Stimulated activated naive CD8-positive, alpha-beta T cell treated with anti-CD3 and anti-CD28 coated beads, Interleukin-15, amount 100 ng/mL, for 72 hours (primary cell): ENCODE results near the gene CDC14B.
"Not testable (repeated sequence)": the region's sequence is repeated elsewhere in the genome, so short reads cannot be mapped to it uniquely, and the experiment has no call there.

Experiments used
- ATAC-seq: fragments of 150-1000 bp; cut with Tn5 transposase; 2 replicates; pipeline ENCODE4 v1.10.0; 2021; ENCODE audit warnings: mild to moderate bottlenecking, moderate library complexity
- DNase-seq, 2 donors: peaks; one replicate each; pipeline ENCODE4 v3.0.0; 2021 to 2022
- H3K27ac Mint-ChIP-seq, 2 donors: one replicate each; pipeline ENCODE4 v1.8.0; 2022; ENCODE audit warnings: mild to moderate bottlenecking in 2 of 2, mixed read lengths in 2 of 2, moderate library complexity in 2 of 2
- H3K27me3 Mint-ChIP-seq: one replicate; pipeline ENCODE4 v1.8.0; 2022; ENCODE audit warnings: mixed read lengths
- H3K4me1 Mint-ChIP-seq: one replicate; pipeline ENCODE4 v1.8.0; 2022; ENCODE audit warnings: mild to moderate bottlenecking, mixed read lengths
- H3K4me3 Mint-ChIP-seq, 2 donors: one replicate each; pipeline ENCODE4 v1.8.0; 2022; ENCODE audit warnings: mild to moderate bottlenecking in 2 of 2, mixed read lengths in 2 of 2, moderate library complexity in 1 of 2
- H3K9me3 Mint-ChIP-seq, 2 donors: one replicate each; pipeline ENCODE4 v1.8.0; 2022; ENCODE audit warnings: mixed read lengths in 2 of 2

CDC14B gene

DNA sequence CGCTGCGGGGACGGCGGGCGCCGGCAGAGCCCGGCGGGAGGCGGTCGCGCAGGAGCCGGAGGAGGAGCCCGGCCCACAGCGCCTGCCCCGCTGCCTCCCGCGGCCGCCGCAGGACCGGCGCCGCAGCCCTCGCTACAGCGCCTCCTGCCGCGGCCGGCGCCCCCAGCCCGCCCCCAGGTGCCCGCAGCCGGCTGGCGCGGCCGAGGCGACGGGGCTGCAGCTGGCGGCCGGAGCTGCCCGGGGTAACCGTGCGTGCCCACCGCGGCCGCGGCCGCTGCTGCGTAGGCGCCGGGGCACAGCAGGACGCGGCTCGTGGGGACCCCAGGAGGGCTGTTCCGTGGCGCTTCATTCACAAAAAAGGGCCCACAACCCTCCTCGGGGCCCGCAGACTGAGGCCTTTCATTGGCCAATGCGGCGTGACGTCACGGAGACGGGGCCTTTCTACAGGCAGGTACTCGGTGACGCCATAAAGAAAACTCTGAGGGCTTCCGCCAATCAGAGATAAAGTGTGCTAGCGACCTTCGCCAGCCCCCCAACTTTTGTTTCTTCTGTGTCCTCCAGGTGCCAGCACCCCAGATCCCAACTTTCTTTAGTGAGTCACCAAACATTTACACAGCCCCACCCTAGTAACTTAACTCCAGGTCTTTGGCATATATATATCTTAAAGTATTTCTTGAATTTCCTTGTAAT, at the start of gene CDC14B:
Gene CDC14B, minus strand, starts transcription at position 353 of the 690 bp plus-strand sequence. CDS start 465 bp downstream, outside the sequence.
- H3K27me3 Mint-ChIP-seq, result peaks cover 70% of the 10 kb centered on the region
- H3K27ac Mint-ChIP-seq, result peak within 1 kb of the TSS in 1 of 2 donors; percentile 27
- peaks cover 20% of the 10 kb centered on the region for H3K4me1 Mint-ChIP-seq

GRCh38 chr9:96668868-96669534, 49.4 kb upstream of the CDC14B start:
- no peak for DNase-seq
- H3K4me3 Mint-ChIP-seq, result no peak overlapping the region
- no peaks in the 10 kb centered on the region for H3K9me3 Mint-ChIP-seq
- peaks cover 9% of the 10 kb centered on the region for H3K27me3 Mint-ChIP-seq
- H3K27ac Mint-ChIP-seq, result no peak overlapping the region
- peaks cover 7% of the 10 kb centered on the region for H3K4me1 Mint-ChIP-seq
- no peak for ATAC-seq

More for the DNA sequence above, at the start of gene CDC14B:
- DNase-seq, result peak; percentile 67 to 84
- peak within 1 kb of the TSS; percentile 74 to 83 for H3K4me3 Mint-ChIP-seq
- peak; percentile 88 for ATAC-seq
- no peaks in the 10 kb centered on the region for H3K9me3 Mint-ChIP-seq

- no peak overlapping the region for H3K27ac Mint-ChIP-seq
- H3K9me3 Mint-ChIP-seq, result no peaks in the 10 kb centered on the region
- H3K27me3 Mint-ChIP-seq, result peaks cover 9% of the 10 kb centered on the region
- peaks cover 7% of the 10 kb centered on the region for H3K4me1 Mint-ChIP-seq
- no peak for DNase-seq
- no peak for ATAC-seq
- no peak overlapping the region for H3K4me3 Mint-ChIP-seq
Measured at GRCh38 chr9:96667363-96667728, 47.7 kb upstream of the CDC14B start.

- not testable (repeated sequence) for H3K9me3 Mint-ChIP-seq
- DNase-seq, result peak; percentile 20 to 36
Measured at GRCh38 chr9:96666653-96667362, 47.2 kb upstream of the CDC14B start.

DNA sequence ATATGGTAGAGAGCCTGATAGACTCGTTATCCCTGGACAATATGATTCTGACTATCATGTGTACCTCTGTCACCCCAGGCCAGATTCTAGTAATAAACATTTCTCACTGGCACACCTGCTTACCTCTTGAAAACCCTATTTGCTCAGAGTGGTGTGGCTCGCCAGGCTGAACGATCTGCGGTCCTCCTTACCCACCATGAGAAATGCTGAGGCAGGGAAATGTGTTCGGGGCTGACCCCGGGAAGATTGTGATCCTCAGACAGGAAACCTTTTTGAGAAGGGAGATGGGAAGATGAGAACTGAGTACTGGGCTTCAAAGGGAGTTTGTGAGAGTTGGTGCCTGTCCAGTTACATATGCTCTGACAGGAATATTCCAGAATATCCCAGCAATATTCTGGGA, 46.1 kb upstream of the CDC14B start:
- Mint-ChIP-seq H3K27me3 (peaks cover 9% of the 10 kb centered on the region), H3K9me3 (no peaks in the 10 kb centered on the region), H3K27ac (peak overlapping the region in 1 of 2 donors; percentile 61), H3K4me1 (peaks cover 7% of the 10 kb centered on the region), H3K4me3 (no peak overlapping the region)
- no peak for ATAC-seq
- no peak for DNase-seq

More at GRCh38 chr9:96666653-96667362, 47.2 kb upstream of the CDC14B start:
- H3K27ac Mint-ChIP-seq, H3K27me3 Mint-ChIP-seq, H3K4me3 Mint-ChIP-seq, H3K4me1 Mint-ChIP-seq: not testable (repeated sequence)
- ATAC-seq, result peak; percentile 76

DNA sequence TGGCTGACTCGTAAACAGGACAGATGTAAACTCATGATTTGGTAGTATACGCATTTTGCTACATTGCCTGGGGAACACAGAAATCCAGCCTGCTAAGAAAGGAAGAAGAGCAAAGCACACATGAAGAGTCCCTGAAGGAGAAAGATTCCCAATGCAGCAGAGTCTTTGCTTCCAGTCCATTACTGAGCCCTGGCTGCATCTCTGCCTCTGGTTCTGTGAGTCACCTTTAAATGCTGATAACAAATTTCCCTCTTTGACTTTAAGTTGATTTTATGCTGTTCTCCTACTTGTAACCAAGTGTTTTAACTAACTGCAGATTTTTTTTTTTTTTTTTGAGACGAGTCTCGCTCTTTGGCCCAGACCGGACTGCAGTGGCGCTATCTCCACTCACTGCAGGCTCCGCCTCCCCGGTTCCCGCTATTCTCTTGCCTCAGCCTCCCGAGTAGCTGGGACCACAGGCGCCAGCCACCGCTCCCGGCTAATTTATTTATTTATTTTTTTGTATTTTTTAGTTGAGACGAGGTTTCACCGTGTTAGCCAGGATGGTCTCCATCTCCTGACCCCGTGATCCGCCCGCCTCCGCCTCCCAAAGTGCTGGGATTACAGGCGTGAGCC, 44.0 kb upstream of the CDC14B start:
- DNase-seq (no peak), ATAC-seq (no peak)
- Mint-ChIP-seq H3K4me1 (peaks cover 7% of the 10 kb centered on the region), H3K4me3 (no peak overlapping the region), H3K27me3 (peaks cover 9% of the 10 kb centered on the region), H3K27ac (no peak overlapping the region), H3K9me3 (no peaks in the 10 kb centered on the region)

DNA sequence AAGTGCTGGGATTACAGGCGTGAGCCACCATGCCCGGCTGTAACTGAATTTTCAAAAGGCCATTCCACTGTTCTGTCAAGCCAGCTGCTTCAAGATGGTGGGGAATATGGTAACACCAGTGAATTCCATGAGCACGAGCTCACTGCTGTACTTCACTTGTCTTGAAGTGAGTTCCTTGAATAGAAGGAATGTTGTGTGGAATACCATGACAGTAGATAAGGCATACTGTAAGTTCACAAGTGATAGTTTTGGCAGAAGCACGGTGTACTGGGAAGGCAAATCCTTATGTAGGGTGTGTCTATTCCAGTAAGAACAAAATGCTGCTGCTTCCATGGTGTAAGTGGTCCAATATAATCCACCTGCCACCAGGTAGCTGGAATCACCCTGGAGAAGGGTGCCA, 42.1 kb upstream of the CDC14B start:
- H3K27ac Mint-ChIP-seq, result no peak overlapping the region
- H3K4me1 Mint-ChIP-seq, result peaks cover 7% of the 10 kb centered on the region
- peaks cover 9% of the 10 kb centered on the region for H3K27me3 Mint-ChIP-seq
- no peak overlapping the region for H3K4me3 Mint-ChIP-seq
- no peaks in the 10 kb centered on the region for H3K9me3 Mint-ChIP-seq
- no peak for DNase-seq
- no peak for ATAC-seq

DNA sequence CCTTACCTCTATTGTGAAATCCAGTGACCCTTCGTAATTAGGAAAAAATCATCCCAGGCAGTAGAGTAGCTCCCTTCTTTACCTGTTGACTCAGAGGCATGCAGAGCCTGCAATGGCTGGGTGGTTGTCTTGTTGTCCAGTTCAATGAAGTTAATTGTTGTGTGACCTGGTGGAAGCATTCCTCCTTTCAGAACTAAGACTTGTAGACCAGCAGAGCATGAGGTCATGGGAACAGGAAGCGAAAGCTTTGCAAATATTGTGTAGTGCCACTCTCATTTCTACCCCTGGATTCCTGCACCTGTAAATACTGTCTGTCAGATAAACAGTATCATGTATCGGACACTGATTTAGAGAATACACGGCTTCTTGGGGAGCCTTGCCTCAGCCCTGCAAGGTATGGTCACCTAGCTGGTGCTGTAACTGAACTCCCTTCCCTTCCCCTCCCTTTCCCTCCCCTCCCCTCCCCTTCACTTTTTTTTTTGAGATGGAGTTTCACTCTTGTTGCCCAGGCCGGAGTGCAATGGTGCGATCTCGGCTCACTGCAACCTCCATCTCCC, 41.1 kb upstream of the CDC14B start:
- H3K27ac Mint-ChIP-seq, result no peak overlapping the region
- peaks cover 4% of the 10 kb centered on the region for H3K27me3 Mint-ChIP-seq
- H3K4me1 Mint-ChIP-seq, result peaks cover 5% of the 10 kb centered on the region
- ATAC-seq (no peak), DNase-seq (no peak)
- no peak overlapping the region for H3K4me3 Mint-ChIP-seq
- H3K9me3 Mint-ChIP-seq, result no peaks in the 10 kb centered on the region

- H3K4me3 Mint-ChIP-seq, result peak within 1 kb of the TSS; percentile 87 to 95
- peak within 1 kb of the TSS; percentile 88 to 97 for H3K27ac Mint-ChIP-seq
- peaks cover 20% of the 10 kb centered on the region for H3K4me1 Mint-ChIP-seq
- DNase-seq (peak; percentile 70 to 72), ATAC-seq (peak; percentile 88)
- H3K9me3 Mint-ChIP-seq, result no peaks in the 10 kb centered on the region
- H3K27me3 Mint-ChIP-seq, result no peaks in the 10 kb centered on the region
Measured at GRCh38 chr9:96655198-96655851, 35.7 kb upstream of the CDC14B start, which contains the start of gene PRXL2C. PRXL2C (minus strand) TSS chr9:96655317; CDS start chr9:96655281, 36 bp downstream.

DNA sequence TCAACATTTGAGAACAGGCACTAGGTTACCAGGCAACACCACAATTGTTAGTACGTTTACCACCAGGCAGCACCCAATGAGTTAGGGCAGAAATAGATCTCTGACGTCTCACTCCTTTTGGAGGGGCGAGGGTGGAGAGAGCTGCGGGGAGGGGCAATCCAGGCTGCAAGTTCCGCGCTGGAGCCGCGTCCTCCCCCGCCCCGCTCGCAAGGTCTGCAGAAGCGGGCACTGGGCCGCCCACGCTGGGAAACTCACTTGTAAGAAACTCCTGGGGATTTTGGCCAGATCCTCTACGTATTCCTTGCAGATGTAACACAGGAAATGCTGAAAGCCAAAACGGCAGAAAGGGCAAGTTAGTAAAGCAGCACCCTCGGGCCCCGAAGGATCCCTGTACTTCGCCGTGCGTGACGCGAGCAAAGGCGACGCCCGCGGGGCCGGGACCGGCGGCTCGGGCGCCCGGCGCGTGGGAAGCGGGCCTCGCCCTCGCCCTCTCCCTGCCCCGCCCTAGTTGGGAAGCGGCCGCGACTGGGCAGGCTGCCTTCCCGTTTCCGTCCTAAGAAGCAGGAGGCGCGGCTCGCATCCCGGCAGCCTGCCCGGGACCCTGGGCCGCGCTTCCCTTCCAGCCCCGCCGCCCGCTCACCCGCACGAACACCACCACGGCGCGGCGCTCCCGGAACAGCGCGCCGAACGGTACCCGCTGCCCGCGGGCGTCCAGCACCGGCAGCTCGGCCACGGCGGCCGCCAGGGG, 35.0 kb upstream of the CDC14B start:
- peaks cover 20% of the 10 kb centered on the region for H3K4me1 Mint-ChIP-seq
- no peaks in the 10 kb centered on the region for H3K9me3 Mint-ChIP-seq
- ATAC-seq (peak; percentile 83), DNase-seq (peak; percentile 62 to 68)
- no peaks in the 10 kb centered on the region for H3K27me3 Mint-ChIP-seq
- peak overlapping the region; percentile 88 to 97 for H3K27ac Mint-ChIP-seq
- peak overlapping the region; percentile 87 to 90 for H3K4me3 Mint-ChIP-seq

GRCh38 chr9:96651626-96652025, 32.0 kb upstream of the CDC14B start:
- no peak overlapping the region for H3K27ac Mint-ChIP-seq
- peaks cover 20% of the 10 kb centered on the region for H3K4me1 Mint-ChIP-seq
- ATAC-seq, result no peak
- no peak for DNase-seq
- H3K27me3 Mint-ChIP-seq, result no peaks in the 10 kb centered on the region
- H3K4me3 Mint-ChIP-seq, result no peak overlapping the region
- H3K9me3 Mint-ChIP-seq, result no peaks in the 10 kb centered on the region

GRCh38 chr9:96649620-96650324, 30.1 kb upstream of the CDC14B start:
- ATAC-seq (no peak), DNase-seq (no peak)
- Mint-ChIP-seq H3K4me3 (no peak overlapping the region), H3K9me3 (no peaks in the 10 kb centered on the region), H3K27ac (no peak overlapping the region), H3K27me3 (no peaks in the 10 kb centered on the region), H3K4me1 (peaks cover 8% of the 10 kb centered on the region)

GRCh38 chr9:96646081-96646991, 26.7 kb upstream of the CDC14B start:
- Mint-ChIP-seq H3K4me1 (no peaks in the 10 kb centered on the region), H3K4me3 (no peak overlapping the region), H3K9me3 (no peaks in the 10 kb centered on the region), H3K27me3 (no peaks in the 10 kb centered on the region), H3K27ac (no peak overlapping the region)
- no peak for DNase-seq
- ATAC-seq, result no peak
